Mesendoderm (in vitro differentiated cells): ENCODE measurements around the gene MED27.

ENCODE experiments used
- DNase-seq: peaks from one replicate; pipeline ENCODE4 v3.0.0; 2013
- H2AK5ac ChIP-seq: 2 replicates; pipeline ENCODE4 v1.6.1; 2013; ENCODE audit warnings: low read length, inconsistent platforms
- H2BK120ac ChIP-seq: 2 replicates; pipeline ENCODE4 v1.6.1; 2013; ENCODE audit warnings: low read depth, mild to moderate bottlenecking, low read length, moderate library complexity, mixed read lengths
- H2BK15ac ChIP-seq: replicated peaks from 2 replicates; pipeline ENCODE4 v1.6.1; 2013; ENCODE audit warnings: low read depth, mild to moderate bottlenecking, moderate library complexity
- H2BK5ac ChIP-seq: 2 replicates; pipeline ENCODE4 v1.6.1; 2013; ENCODE audit warnings: low read length, inconsistent platforms
- H3K18ac ChIP-seq: 2 replicates; pipeline ENCODE4 v1.6.1; 2013; ENCODE audit warnings: mild to moderate bottlenecking, low read length, mixed read lengths
- H3K23ac ChIP-seq: one replicate; pipeline ENCODE4 v1.6.1; 2013; ENCODE audit warnings: low read length
- H3K27ac ChIP-seq: 2 replicates; pipeline ENCODE4 v1.5.1; 2013; ENCODE audit warnings: low read depth, mild to moderate bottlenecking, inconsistent platforms, low read length, moderate library complexity
- H3K27me3 ChIP-seq: 2 replicates; pipeline ENCODE4 v1.6.1; 2013; ENCODE audit warnings: low read length, control low read depth, mild to moderate bottlenecking, inconsistent platforms; ENCODE audit not compliant: insufficient read depth, poor library complexity
- H3K36me3 ChIP-seq: 2 replicates; pipeline ENCODE4 v1.6.1; 2013; ENCODE audit warnings: low read length, inconsistent platforms; ENCODE audit not compliant: control insufficient read depth, insufficient read depth
- H3K4ac ChIP-seq: one replicate; pipeline ENCODE4 v1.6.1; 2013; ENCODE audit warnings: low read depth, mild to moderate bottlenecking, low read length, moderate library complexity
- H3K4me1 ChIP-seq: 2 replicates; pipeline ENCODE4 v1.6.1; 2013; ENCODE audit warnings: low read depth, low read length, inconsistent platforms; ENCODE audit not compliant: control insufficient read depth
- H3K4me2 ChIP-seq: 2 replicates; pipeline ENCODE4 v1.6.1; 2013; ENCODE audit warnings: low read length
- H3K4me3 ChIP-seq: 2 replicates; pipeline ENCODE4 v1.5.1; 2013; ENCODE audit warnings: mild to moderate bottlenecking, low read length
- H3K56ac ChIP-seq: one replicate; pipeline ENCODE4 v1.6.1; 2013; ENCODE audit warnings: low read length
- H3K79me1 ChIP-seq: 2 replicates; pipeline ENCODE4 v1.6.1; 2013; ENCODE audit warnings: low read length, inconsistent platforms
- H3K79me2 ChIP-seq: 2 replicates; pipeline ENCODE4 v1.6.1; 2013; ENCODE audit warnings: mild to moderate bottlenecking, low read length; ENCODE audit not compliant: control insufficient read depth, insufficient read depth
- H3K9ac ChIP-seq: 2 replicates; pipeline ENCODE4 v1.6.1; 2013; ENCODE audit warnings: low read length, inconsistent platforms
- H4K5ac ChIP-seq: one replicate; pipeline ENCODE4 v1.6.1; 2013; ENCODE audit warnings: low read length
- H4K8ac ChIP-seq: one replicate; pipeline ENCODE4 v1.6.1; 2013; ENCODE audit warnings: low read depth, mild to moderate bottlenecking, control low read depth, low read length, moderate library complexity
- WGBS: extraction: QIAGEN DNeasy Blood & Tissue Kit; methylation state at CpG from one replicate; pipeline ENCODE4 v1.1.7; 2013; ENCODE audit warnings: low lambda C conversion rate, missing lambda C conversion rate; ENCODE audit not compliant: insufficient coverage; ENCODE audit errors: extremely low coverage; 5-methylcytosine and 5-hydroxymethylcytosine counted together

MED27 gene

GRCh38 chr9:131841765-131842318 is 237.8 kb downstream of the MED27 start:
- H2BK5ac ChIP-seq: no peak overlapping the region
- WGBS: no CpG with 5 or more reads among the region's 30 CpGs

GRCh38 chr9:131840751-131841702 is 238.6 kb downstream of the MED27 start:
- Histone ChIP-seq H2BK5ac (no peak overlapping the region), H4K8ac (no peak overlapping the region), H3K36me3 (no peaks in the 10 kb centered on the region), H3K9ac (no peak overlapping the region), H3K4me3 (no peak overlapping the region), H3K4ac (no peak overlapping the region), H4K5ac (no peak overlapping the region), H2BK120ac (no peak overlapping the region), H3K4me1 (no peaks in the 10 kb centered on the region), H3K23ac (peak overlapping the region; percentile 57), H3K56ac (no peak overlapping the region), H3K4me2 (no peak overlapping the region), H3K79me1 (no peaks in the 10 kb centered on the region), H2BK15ac (no peak overlapping the region), H3K18ac (no peak overlapping the region), H2AK5ac (no peak overlapping the region), H3K27ac (no peak overlapping the region), H3K79me2 (no peaks in the 10 kb centered on the region), H3K27me3 (no peaks in the 10 kb centered on the region)
- no CpG with 5 or more reads among the region's 25 CpGs for WGBS
- no peak for DNase-seq

More at GRCh38 chr9:131841765-131842318, 237.8 kb downstream of the MED27 start:
- Histone ChIP-seq H3K4me2 (no peak overlapping the region), H2AK5ac (no peak overlapping the region), H3K79me2 (no peaks in the 10 kb centered on the region), H3K9ac (no peak overlapping the region), H3K27ac (no peak overlapping the region), H3K4ac (no peak overlapping the region), H4K8ac (no peak overlapping the region), H2BK120ac (no peak overlapping the region), H3K23ac (no peak overlapping the region), H2BK15ac (no peak overlapping the region), H3K18ac (no peak overlapping the region), H4K5ac (no peak overlapping the region), H3K4me3 (no peak overlapping the region), H3K56ac (no peak overlapping the region), H3K36me3 (no peaks in the 10 kb centered on the region), H3K4me1 (no peaks in the 10 kb centered on the region), H3K27me3 (no peaks in the 10 kb centered on the region), H3K79me1 (no peaks in the 10 kb centered on the region)
- DNase-seq: no peak

- H3K36me3 ChIP-seq: no peaks in the 10 kb centered on the region
- H3K4me3 ChIP-seq: no peak overlapping the region
- no CpG with 5 or more reads among the region's 8 CpGs for WGBS
- no peaks in the 10 kb centered on the region for H3K79me1 ChIP-seq
- H4K5ac ChIP-seq: no peak overlapping the region
- no peak overlapping the region for H3K18ac ChIP-seq
- H3K23ac ChIP-seq: no peak overlapping the region
- H2AK5ac ChIP-seq: no peak overlapping the region
- H3K27me3 ChIP-seq: no peaks in the 10 kb centered on the region
- H3K27ac ChIP-seq: no peak overlapping the region
- no peak overlapping the region for H2BK120ac ChIP-seq
- H2BK15ac ChIP-seq: no peak overlapping the region
- no peak overlapping the region for H2BK5ac ChIP-seq
- no peak overlapping the region for H3K4me2 ChIP-seq
- H4K8ac ChIP-seq: no peak overlapping the region
- no peak overlapping the region for H3K56ac ChIP-seq
- H3K4ac ChIP-seq: no peak overlapping the region
- no peaks in the 10 kb centered on the region for H3K79me2 ChIP-seq
- no peak overlapping the region for H3K9ac ChIP-seq
- no peak for DNase-seq
- no peaks in the 10 kb centered on the region for H3K4me1 ChIP-seq
Measured at GRCh38 chr9:131840220-131840619, 239.4 kb downstream of the MED27 start.

- no peak overlapping the region for H2BK5ac ChIP-seq
- no peak overlapping the region for H3K27ac ChIP-seq
- H3K36me3 ChIP-seq: no peaks in the 10 kb centered on the region
- no peak overlapping the region for H2BK15ac ChIP-seq
- H3K4me1 ChIP-seq: no peaks in the 10 kb centered on the region
- no peak overlapping the region for H3K4me3 ChIP-seq
- H2AK5ac ChIP-seq: no peak overlapping the region
- no peak overlapping the region for H4K8ac ChIP-seq
- WGBS: no CpG with 5 or more reads among the region's 22 CpGs
- no peak overlapping the region for H2BK120ac ChIP-seq
- no peak overlapping the region for H3K56ac ChIP-seq
- H3K4ac ChIP-seq: no peak overlapping the region
- H3K4me2 ChIP-seq: no peak overlapping the region
- no peaks in the 10 kb centered on the region for H3K27me3 ChIP-seq
- no peak overlapping the region for H4K5ac ChIP-seq
- H3K79me1 ChIP-seq: no peaks in the 10 kb centered on the region
- no peaks in the 10 kb centered on the region for H3K79me2 ChIP-seq
- no peak overlapping the region for H3K18ac ChIP-seq
- no peak overlapping the region for H3K23ac ChIP-seq
- no peak overlapping the region for H3K9ac ChIP-seq
- DNase-seq: no peak
Measured at GRCh38 chr9:131839281-131840084, 240.2 kb downstream of the MED27 start.

GRCh38 chr9:131838530-131839280 is 241.0 kb downstream of the MED27 start:
- no CpG with 5 or more reads among the region's 22 CpGs for WGBS

More at GRCh38 chr9:131838530-131839280, 241.0 kb downstream of the MED27 start:
- no peaks in the 10 kb centered on the region for H3K36me3 ChIP-seq
- H3K79me2 ChIP-seq: no peaks in the 10 kb centered on the region
- H3K4ac ChIP-seq: no peak overlapping the region
- no peak overlapping the region for H2BK5ac ChIP-seq
- H3K27me3 ChIP-seq: no peaks in the 10 kb centered on the region
- DNase-seq: no peak
- H3K18ac ChIP-seq: no peak overlapping the region
- H3K4me1 ChIP-seq: no peaks in the 10 kb centered on the region
- no peak overlapping the region for H4K8ac ChIP-seq
- no peak overlapping the region for H3K27ac ChIP-seq
- H2BK120ac ChIP-seq: no peak overlapping the region
- H2BK15ac ChIP-seq: no peak overlapping the region
- H3K4me2 ChIP-seq: no peak overlapping the region
- no peak overlapping the region for H3K23ac ChIP-seq
- no peak overlapping the region for H3K9ac ChIP-seq
- no peaks in the 10 kb centered on the region for H3K79me1 ChIP-seq
- H3K4me3 ChIP-seq: no peak overlapping the region
- H3K56ac ChIP-seq: no peak overlapping the region
- no peak overlapping the region for H2AK5ac ChIP-seq
- H4K5ac ChIP-seq: no peak overlapping the region
